ENCODE data around the gene TTC39A. TPM values are rescaled to one million over a fixed set of nuclear protein-coding genes. Genes with fewer than 3 reads are reported as not detected.

The TTC39A gene
- total RNA-seq, 1 experiment from 2014 or later = 15.4 TPM

- no peaks in the 10 kb centered on the region for H3K79me2 ChIP-seq (ENCODE audit: insufficient read depth, low read length)
- H3K27me3 ChIP-seq (ENCODE audit: insufficient read depth, low read length) = no peaks in the 10 kb centered on the region
- H3K36me3 ChIP-seq (ENCODE audit: control insufficient read depth in 1 of 2, insufficient read depth in 2 of 2, low read length in 2 of 2) = no peaks in the 10 kb centered on the region
- no peak for DNase-seq (ENCODE audit: low read depth, low spot score)
- no peaks in the 10 kb centered on the region for H3K9me2 ChIP-seq (ENCODE audit: insufficient read depth)
- no peaks in the 10 kb centered on the region for H4K20me1 ChIP-seq (ENCODE audit: insufficient read depth)
- no peak overlapping the region for H3K27ac ChIP-seq (ENCODE audit: low read depth, low read length)
- TF ChIP-seq RAD21 (IDR thresholded peaks at IDR 0.05; ENCODE audit: low read depth) (no peak), EGR1 (IDR thresholded peaks at IDR 0.05; ENCODE audit: low read depth) (no peak), CTCF (IDR thresholded peaks at IDR 0.05 in 2 of 3, conservative IDR thresholded peaks at IDR 0.05 in 1 of 3; ENCODE audit: borderline replicate concordance in 1 of 3, insufficient read depth in 1 of 3, low read depth in 2 of 3, low read length in 2 of 3) (no peak), ZBTB33 (IDR thresholded peaks at IDR 0.05; ENCODE audit: extremely low read depth, insufficient replicate concordance, low read length) (no peak), JUND (IDR thresholded peaks at IDR 0.05) (no peak), SRF (IDR thresholded peaks at IDR 0.05; ENCODE audit: low read depth) (no peak), MAX (IDR thresholded peaks at IDR 0.05) (no peak), SP1 (IDR thresholded peaks at IDR 0.05; ENCODE audit: low read depth) (no peak), YY1 (IDR thresholded peaks at IDR 0.05; ENCODE audit: extremely low read depth, insufficient replicate concordance, low read depth, low read length) (no peak), POLR2AphosphoS5 (IDR thresholded peaks at IDR 0.05; ENCODE audit: low read depth, low read length) (no peak)
- H2AFZ ChIP-seq (ENCODE audit: low read depth, low read length, poor library complexity, severe bottlenecking) = no peak overlapping the region
- peaks cover 19 to 41% of the 10 kb centered on the region in 2 experiments for H3K4me1 ChIP-seq (ENCODE audit: control insufficient read depth in 1 of 2, insufficient read depth in 2 of 2, low read length in 2 of 2)
- no TSS peak for BruUV-seq (replicated peaks)
- ATAC-seq = no peak
- intact Hi-C loops (cut with micrococcal nuclease) = no loop called here
- ChIA-PET RAD21 (ENCODE audit: low non-redundant PET in 1 of 2, low total read pairs in 2 of 2, uncharacterized antibody in 2 of 2, unreplicated experiment in 2 of 2) (no interaction called here), POLR2A (no interaction called here), CTCF (no interaction called here)
- no peak overlapping the region for H3K4me2 ChIP-seq (ENCODE audit: low read length)
- no peak overlapping the region for H3K9ac ChIP-seq (ENCODE audit: low read length)
- H3K4me3 ChIP-seq (replicated peaks in 1 of 2; ENCODE audit: low read depth in 1 of 2, low read length in 2 of 2) = no peak overlapping the region
- H3K9me3 ChIP-seq (ENCODE audit: control insufficient read depth in 1 of 2, insufficient read depth in 1 of 2, low read depth in 1 of 2, low read length in 2 of 2) = no peaks in the 10 kb centered on the region
These were observed 5.6 kb upstream of the TTC39A start for GRCh38 chr1:51336004-51336403.
